Measurements from ENCODE around the gene LRP1B.

LRP1B gene

GRCh38 chr2:140275427-140275826 is 1855.4 kb downstream of the LRP1B start:
- peak in 2 of 3 experiments; percentile 45 to 90 for DNase-seq

GRCh38 chr2:140274891-140275290 is 1855.9 kb downstream of the LRP1B start:
- DNase-seq, result peak in 1 of 3 experiments; percentile 39

- no peak for DNase-seq
These were observed 1856.9 kb downstream of the LRP1B start for GRCh38 chr2:140273958-140274357.

- DNase-seq, result no peak
These were observed 1857.4 kb downstream of the LRP1B start for GRCh38 chr2:140273408-140273807.

- DNase-seq, result peak in 1 of 3 experiments; percentile 55
These were observed 1860.6 kb downstream of the LRP1B start for GRCh38 chr2:140270224-140270623.

- DNase-seq, result no peak
These were observed 1861.8 kb downstream of the LRP1B start for GRCh38 chr2:140269000-140269399.

- no peak for DNase-seq
These were observed 1867.9 kb downstream of the LRP1B start for GRCh38 chr2:140262908-140263307.

GRCh38 chr2:140257692-140258300 is 1873.0 kb downstream of the LRP1B start:
- DNase-seq, result peak in 2 of 3 experiments; percentile 6 to 59

- no peak for DNase-seq
These were observed 1874.7 kb downstream of the LRP1B start for GRCh38 chr2:140256080-140256479.

GRCh38 chr2:140249821-140250220 is 1881.0 kb downstream of the LRP1B start:
- no peak for DNase-seq

- DNase-seq, result no peak
These were observed 1882.2 kb downstream of the LRP1B start for GRCh38 chr2:140248623-140249022.

GRCh38 chr2:140247451-140248195 is 1883.2 kb downstream of the LRP1B start:
- DNase-seq, result no peak

- DNase-seq, result no peak
These were observed 1883.9 kb downstream of the LRP1B start for GRCh38 chr2:140246957-140247356.

GRCh38 chr2:140246058-140246457 is 1884.8 kb downstream of the LRP1B start:
- DNase-seq, result no peak

GRCh38 chr2:140242889-140243288 is 1887.9 kb downstream of the LRP1B start:
- DNase-seq, result no peak

GRCh38 chr2:140234116-140234515 is 1896.7 kb downstream of the LRP1B start:
- no peak for DNase-seq

- DNase-seq, result no peak
These were observed 1919.9 kb downstream of the LRP1B start for GRCh38 chr2:140210963-140211362.

- no peak for DNase-seq
These were observed 1925.7 kb downstream of the LRP1B start for GRCh38 chr2:140205093-140205492.

- no peak for DNase-seq
These were observed 1927.5 kb downstream of the LRP1B start for GRCh38 chr2:140203347-140203746.

- DNase-seq, result no peak
These were observed 1929.2 kb downstream of the LRP1B start for GRCh38 chr2:140201572-140201971.

- DNase-seq, result no peak
These were observed 1930.1 kb downstream of the LRP1B start for GRCh38 chr2:140200764-140201163.

- no peak for DNase-seq
These were observed 1930.5 kb downstream of the LRP1B start for GRCh38 chr2:140200307-140200706.

- DNase-seq, result peak in 1 of 3 experiments; percentile 30
These were observed 1931.5 kb downstream of the LRP1B start for GRCh38 chr2:140199312-140199711.

- peak in 1 of 3 experiments; percentile 5 for DNase-seq
These were observed 1943.7 kb downstream of the LRP1B start for GRCh38 chr2:140187086-140187485.

- DNase-seq, result no peak
These were observed 1944.5 kb downstream of the LRP1B start for GRCh38 chr2:140186313-140186712.
